HL-60 (cell line): ENCODE data around the gene PEF1.

ENCODE experiments used
- CTCF ChIP-seq: IDR thresholded peaks from one replicate; pipeline ENCODE4 v1.5.1; 2011; ENCODE audit warnings: low read length, control low read depth, inconsistent platforms; ENCODE audit not compliant: insufficient read depth
- GABPA ChIP-seq: IDR thresholded peaks from 2 replicates; pipeline ENCODE4 v1.6.1; 2012; ENCODE audit warnings: low read depth
- POLR2AphosphoS5 ChIP-seq: IDR thresholded peaks from 2 replicates; pipeline ENCODE4 v1.6.1; 2012; ENCODE audit warnings: low read depth

- TF ChIP-seq POLR2AphosphoS5, result no peak
- peak; percentile 19 for TF ChIP-seq CTCF
- TF ChIP-seq GABPA, result no peak
Measured at GRCh38 chr1:31683997-31684396, 39.3 kb upstream of the PEF1 start.
